Neural cell (in vitro differentiated cells): ENCODE data around the gene MAP3K14. TPM values are rescaled to one million over a fixed set of nuclear protein-coding genes. Genes with fewer than 3 reads are reported as not detected.

ENCODE experiments used
- H2AFZ ChIP-seq: fragments of 200-600, 300-800 bp; sonication (generic), shearing (Covaris generic); 2 replicates; pipeline ENCODE4 v1.6.0; 2014; ENCODE audit warnings: low read depth, mild to moderate bottlenecking, antibody characterized with exemption, low read length, moderate library complexity
- H3F3A ChIP-seq: fragments of 200-600 bp; shearing (Covaris generic); 2 replicates; pipeline ENCODE4 v1.6.1; 2016; ENCODE audit warnings: mild to moderate bottlenecking, moderate library complexity, mixed read lengths, antibody characterized with exemption, low read length; ENCODE audit not compliant: insufficient read depth, poor library complexity, severe bottlenecking
- H3K27ac ChIP-seq: fragments of 200-600, 300-800 bp; sonication (generic), shearing (Covaris generic); 2 replicates; pipeline ENCODE4 v1.5.1; 2014; ENCODE audit warnings: mild to moderate bottlenecking, low read length, moderate library complexity
- H3K27me3 ChIP-seq: fragments of 300-800, 200-600 bp; sonication (generic), shearing (Covaris generic); 2 replicates; pipeline ENCODE4 v1.6.0; 2014; ENCODE audit warnings: mild to moderate bottlenecking, low read depth, low read length, moderate library complexity; ENCODE audit not compliant: insufficient read depth
- H3K36me3 ChIP-seq: fragments of 300-800, 200-600 bp; sonication (generic), shearing (Covaris generic); 2 replicates; pipeline ENCODE4 v1.5.1; 2014; ENCODE audit warnings: mild to moderate bottlenecking, antibody characterized with exemption, low read length, moderate library complexity; ENCODE audit not compliant: insufficient read depth
- H3K4me2 ChIP-seq: fragments of 300-800, 200-600 bp; sonication (generic), shearing (Covaris generic); 2 replicates; pipeline ENCODE4 v1.6.0; 2014; ENCODE audit warnings: mild to moderate bottlenecking, low read length
- H3K4me3 ChIP-seq: fragments of 300-800, 200-600 bp; sonication (generic), shearing (Covaris generic); 2 replicates; pipeline ENCODE4 v1.5.1; 2014; ENCODE audit warnings: mild to moderate bottlenecking, low read length, moderate library complexity
- H3K79me2 ChIP-seq: fragments of 200-600 bp; shearing (Covaris generic); replicated peaks from 2 replicates; pipeline ENCODE4 v1.6.0; 2014; ENCODE audit warnings: mild to moderate bottlenecking, low read length, moderate library complexity; ENCODE audit not compliant: insufficient read depth
- H3K9ac ChIP-seq: fragments of 300-800, 200-600 bp; sonication (generic), shearing (Covaris generic); 2 replicates; pipeline ENCODE4 v1.6.1; 2016; ENCODE audit warnings: mild to moderate bottlenecking, low read length, mixed read lengths
- H3K9me2 ChIP-seq: fragments of 200-600 bp; shearing (Covaris generic); 2 replicates; pipeline ENCODE4 v1.6.1; 2016; ENCODE audit warnings: mild to moderate bottlenecking, low read length, mixed read lengths; ENCODE audit not compliant: insufficient read depth
- H3K9me3 ChIP-seq: fragments of 200-600, 300-800 bp; sonication (generic), shearing (Covaris generic); 2 replicates; pipeline ENCODE4 v1.6.1; 2016; ENCODE audit warnings: mild to moderate bottlenecking, mixed run types, low read length, moderate library complexity, mixed read lengths
- H4K20me1 ChIP-seq: fragments of 200-600 bp; shearing (Covaris generic); 2 replicates; pipeline ENCODE4 v1.6.1; 2016; ENCODE audit warnings: mild to moderate bottlenecking, mixed run types; ENCODE audit not compliant: insufficient read depth
- EP300 ChIP-seq: fragments of 450-650 bp; conservative IDR thresholded peaks from 2 replicates; pipeline ENCODE4 v1.6.1; 2014; ENCODE audit warnings: antibody characterized with exemption, mild to moderate bottlenecking, moderate library complexity; ENCODE audit not compliant: poor library complexity, severe bottlenecking
- EZH2 ChIP-seq: fragments of 200-600, 300-800 bp; shearing (Covaris generic), sonication (generic); IDR thresholded peaks from 2 replicates; pipeline ENCODE4 v1.6.1; 2014; ENCODE audit warnings: antibody characterized with exemption, low read length, borderline replicate concordance, mild to moderate bottlenecking; ENCODE audit not compliant: insufficient read depth, poor library complexity, severe bottlenecking
- MXI1 ChIP-seq: fragments of 450-650 bp; conservative IDR thresholded peaks from 2 replicates; pipeline ENCODE4 v1.6.1; 2014; ENCODE audit warnings: antibody characterized with exemption, mild to moderate bottlenecking; ENCODE audit not compliant: poor library complexity, severe bottlenecking
- POLR2AphosphoS5 ChIP-seq: IDR thresholded peaks from 2 replicates; pipeline ENCODE4 v1.6.1; 2012
- RAD21 ChIP-seq: fragments of 450-650 bp; conservative IDR thresholded peaks from 2 replicates; pipeline ENCODE4 v1.6.1; 2014; ENCODE audit warnings: antibody characterized with exemption, mild to moderate bottlenecking, moderate library complexity
- SMC3 ChIP-seq: fragments of 450-650 bp; conservative IDR thresholded peaks from 2 replicates; pipeline ENCODE4 v1.6.1; 2014; ENCODE audit warnings: antibody characterized with exemption, mild to moderate bottlenecking, moderate library complexity; ENCODE audit not compliant: poor library complexity
- polyA plus RNA-seq: library from polyadenylated mRNA; depleted of rRNA; stranded (reverse); fragments of >200 nt; gene quantifications from 2 replicates; pipeline ENCODE4 v1.2.3, GENCODE V29; 2014
- TF ChIP-seq, protein P1 (sequence below): fragments of 450-650 bp; IDR thresholded peaks from 2 replicates; pipeline ENCODE4 v1.5.1; 2014; ENCODE audit warnings: antibody characterized with exemption, mild to moderate bottlenecking, moderate library complexity; ENCODE audit not compliant: poor library complexity, severe bottlenecking
- TF ChIP-seq, protein P2 (sequence below): IDR thresholded peaks from 2 replicates; pipeline ENCODE4 v1.6.1; 2012; ENCODE audit warnings: borderline replicate concordance

MAP3K14 gene
- polyA plus RNA-seq, 1 donor from 2014 or later, result 6.7 TPM

DNA sequence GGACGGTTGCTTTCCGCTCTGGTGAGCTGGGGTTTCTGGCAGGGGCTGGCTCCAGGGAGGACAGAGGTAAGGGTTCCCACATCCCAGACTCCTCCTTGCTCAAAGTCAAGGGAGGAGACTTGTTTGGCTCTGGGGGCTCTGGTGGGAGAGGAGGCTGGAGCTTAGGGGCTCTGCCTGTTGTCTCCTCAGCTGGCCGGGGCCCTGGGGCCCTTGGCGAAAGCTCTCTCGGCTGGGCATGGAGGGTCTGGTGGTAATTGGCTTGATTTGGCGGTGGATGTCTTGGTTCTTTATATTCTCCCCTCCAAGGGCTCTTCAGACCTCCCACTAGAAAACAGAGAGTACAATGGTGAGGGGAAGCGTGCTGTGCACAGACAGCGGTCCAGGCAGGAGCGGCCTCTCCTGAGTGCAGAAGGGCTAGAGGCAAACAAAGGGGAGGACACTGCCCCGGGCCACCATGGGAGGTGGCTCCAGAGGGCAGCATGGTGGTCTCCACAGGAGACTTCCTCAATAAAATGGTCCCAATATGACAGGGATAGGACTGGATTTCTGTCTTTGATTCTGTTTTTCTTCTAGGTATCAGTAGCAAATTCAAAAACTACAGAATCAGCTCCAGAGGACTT is 49.3 kb downstream of the MAP3K14 start:
- H4K20me1 ChIP-seq, result no peaks in the 10 kb centered on the region
- no peak overlapping the region for H3K27ac ChIP-seq
- TF ChIP-seq SMC3 (no peak), RAD21 (no peak), EZH2 (no peak), POLR2AphosphoS5 (no peak), MXI1 (no peak), EP300 (no peak)
- TF ChIP-seq, protein P1, sequence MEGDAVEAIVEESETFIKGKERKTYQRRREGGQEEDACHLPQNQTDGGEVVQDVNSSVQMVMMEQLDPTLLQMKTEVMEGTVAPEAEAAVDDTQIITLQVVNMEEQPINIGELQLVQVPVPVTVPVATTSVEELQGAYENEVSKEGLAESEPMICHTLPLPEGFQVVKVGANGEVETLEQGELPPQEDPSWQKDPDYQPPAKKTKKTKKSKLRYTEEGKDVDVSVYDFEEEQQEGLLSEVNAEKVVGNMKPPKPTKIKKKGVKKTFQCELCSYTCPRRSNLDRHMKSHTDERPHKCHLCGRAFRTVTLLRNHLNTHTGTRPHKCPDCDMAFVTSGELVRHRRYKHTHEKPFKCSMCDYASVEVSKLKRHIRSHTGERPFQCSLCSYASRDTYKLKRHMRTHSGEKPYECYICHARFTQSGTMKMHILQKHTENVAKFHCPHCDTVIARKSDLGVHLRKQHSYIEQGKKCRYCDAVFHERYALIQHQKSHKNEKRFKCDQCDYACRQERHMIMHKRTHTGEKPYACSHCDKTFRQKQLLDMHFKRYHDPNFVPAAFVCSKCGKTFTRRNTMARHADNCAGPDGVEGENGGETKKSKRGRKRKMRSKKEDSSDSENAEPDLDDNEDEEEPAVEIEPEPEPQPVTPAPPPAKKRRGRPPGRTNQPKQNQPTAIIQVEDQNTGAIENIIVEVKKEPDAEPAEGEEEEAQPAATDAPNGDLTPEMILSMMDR, result no peak
- TF ChIP-seq, protein P2, sequence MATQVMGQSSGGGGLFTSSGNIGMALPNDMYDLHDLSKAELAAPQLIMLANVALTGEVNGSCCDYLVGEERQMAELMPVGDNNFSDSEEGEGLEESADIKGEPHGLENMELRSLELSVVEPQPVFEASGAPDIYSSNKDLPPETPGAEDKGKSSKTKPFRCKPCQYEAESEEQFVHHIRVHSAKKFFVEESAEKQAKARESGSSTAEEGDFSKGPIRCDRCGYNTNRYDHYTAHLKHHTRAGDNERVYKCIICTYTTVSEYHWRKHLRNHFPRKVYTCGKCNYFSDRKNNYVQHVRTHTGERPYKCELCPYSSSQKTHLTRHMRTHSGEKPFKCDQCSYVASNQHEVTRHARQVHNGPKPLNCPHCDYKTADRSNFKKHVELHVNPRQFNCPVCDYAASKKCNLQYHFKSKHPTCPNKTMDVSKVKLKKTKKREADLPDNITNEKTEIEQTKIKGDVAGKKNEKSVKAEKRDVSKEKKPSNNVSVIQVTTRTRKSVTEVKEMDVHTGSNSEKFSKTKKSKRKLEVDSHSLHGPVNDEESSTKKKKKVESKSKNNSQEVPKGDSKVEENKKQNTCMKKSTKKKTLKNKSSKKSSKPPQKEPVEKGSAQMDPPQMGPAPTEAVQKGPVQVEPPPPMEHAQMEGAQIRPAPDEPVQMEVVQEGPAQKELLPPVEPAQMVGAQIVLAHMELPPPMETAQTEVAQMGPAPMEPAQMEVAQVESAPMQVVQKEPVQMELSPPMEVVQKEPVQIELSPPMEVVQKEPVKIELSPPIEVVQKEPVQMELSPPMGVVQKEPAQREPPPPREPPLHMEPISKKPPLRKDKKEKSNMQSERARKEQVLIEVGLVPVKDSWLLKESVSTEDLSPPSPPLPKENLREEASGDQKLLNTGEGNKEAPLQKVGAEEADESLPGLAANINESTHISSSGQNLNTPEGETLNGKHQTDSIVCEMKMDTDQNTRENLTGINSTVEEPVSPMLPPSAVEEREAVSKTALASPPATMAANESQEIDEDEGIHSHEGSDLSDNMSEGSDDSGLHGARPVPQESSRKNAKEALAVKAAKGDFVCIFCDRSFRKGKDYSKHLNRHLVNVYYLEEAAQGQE, result no peak
- no peaks in the 10 kb centered on the region for H3K27me3 ChIP-seq
- H3K36me3 ChIP-seq, result no peaks in the 10 kb centered on the region
- no peaks in the 10 kb centered on the region for H3K79me2 ChIP-seq
- no peaks in the 10 kb centered on the region for H3K9me3 ChIP-seq
- H3K4me2 ChIP-seq, result no peak overlapping the region
- H3K4me3 ChIP-seq, result no peak overlapping the region
- H2AFZ ChIP-seq, result no peak overlapping the region
- no peak overlapping the region for H3K9ac ChIP-seq
- H3K9me2 ChIP-seq, result no peaks in the 10 kb centered on the region
- H3F3A ChIP-seq, result no peaks in the 10 kb centered on the region

DNA sequence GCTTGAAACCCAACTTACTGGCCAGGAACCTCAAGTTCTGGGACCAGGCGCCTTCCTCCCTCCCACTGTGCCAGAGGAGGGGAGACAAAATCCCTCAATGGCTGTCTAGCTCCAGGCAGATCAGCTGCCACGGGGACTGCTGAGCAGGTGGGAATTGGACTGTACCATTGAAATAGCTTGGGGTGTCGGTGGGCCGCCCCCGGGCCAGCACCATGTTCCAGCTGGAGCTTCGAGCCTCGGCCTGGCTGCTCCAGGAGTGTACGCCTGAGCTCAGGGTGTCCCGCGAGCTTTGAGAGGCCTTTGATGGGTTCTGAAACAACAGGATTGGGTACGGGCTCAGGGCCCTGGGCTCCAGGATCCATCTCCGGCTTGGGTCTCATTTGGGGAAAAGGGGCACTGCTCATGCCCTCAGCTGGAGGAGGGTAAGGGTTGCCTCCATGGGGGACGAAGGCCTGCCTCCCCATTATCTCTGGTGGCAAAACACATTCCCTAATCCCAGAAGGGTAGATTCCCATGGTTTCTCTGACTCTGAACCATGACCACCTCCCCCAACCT is 50.4 kb downstream of the MAP3K14 start:
- Histone ChIP-seq H3K79me2 (no peaks in the 10 kb centered on the region), H3F3A (no peaks in the 10 kb centered on the region), H3K27me3 (peaks cover 5% of the 10 kb centered on the region), H3K9me2 (no peaks in the 10 kb centered on the region), H3K4me2 (no peak overlapping the region), H3K27ac (no peak overlapping the region), H3K4me3 (no peak overlapping the region), H3K36me3 (no peaks in the 10 kb centered on the region), H4K20me1 (no peaks in the 10 kb centered on the region), H3K9me3 (no peaks in the 10 kb centered on the region), H3K9ac (no peak overlapping the region), H2AFZ (no peak overlapping the region)
- TF ChIP-seq RAD21, result no peak
- no peak for TF ChIP-seq EZH2
- TF ChIP-seq, protein P2, result no peak
- no peak for TF ChIP-seq POLR2AphosphoS5
